SU-DHL-6 (cell line): ENCODE data around the gene POM121L2.

ENCODE experiments used
- CTCF ChIP-seq: fragments of 200-600 bp; sonication (generic); IDR thresholded peaks from one replicate; pipeline ENCODE4 v1.5.1; 2017; ENCODE audit warnings: antibody characterized with exemption, mild to moderate bottlenecking, low read length, moderate library complexity; ENCODE audit not compliant: insufficient read depth, poor library complexity, severe bottlenecking
- EZH2phosphoT487 ChIP-seq: fragments of 200-600 bp; sonication (generic), shearing (Covaris generic); conservative IDR thresholded peaks from 2 replicates; pipeline ENCODE4 v1.6.1; 2018; ENCODE audit warnings: mild to moderate bottlenecking, antibody characterized with exemption, low read length, moderate library complexity, mixed read lengths

- TF ChIP-seq CTCF, result no peak
- TF ChIP-seq EZH2phosphoT487, result no peak
Observed at GRCh38 chr6:27332692-27333641, 20.9 kb upstream of the POM121L2 start.
